Hippocampal formation (tissue), 2 donors: ENCODE measurements around the gene TTLL11.

Experiments
- DNase-seq, 2 donors: peaks; one replicate each; lab custom pipeline; 2025; lab: John Stamatoyannopoulos, UW

Gene TTLL11

GRCh38 chr9:121939643-121940042 is 153.5 kb downstream of the TTLL11 start:
- DNase-seq: no peak

GRCh38 chr9:121938621-121939020 is 154.5 kb downstream of the TTLL11 start:
- DNase-seq: no peak

GRCh38 chr9:121937240-121937639 is 155.9 kb downstream of the TTLL11 start:
- no peak for DNase-seq

GRCh38 chr9:121935739-121936138 is 157.4 kb downstream of the TTLL11 start:
- DNase-seq: no peak

GRCh38 chr9:121930956-121931355 is 162.2 kb downstream of the TTLL11 start:
- DNase-seq: no peak

GRCh38 chr9:121929893-121930875 is 162.9 kb downstream of the TTLL11 start:
- no peak for DNase-seq

GRCh38 chr9:121927636-121928035 is 165.5 kb downstream of the TTLL11 start:
- no peak for DNase-seq

- DNase-seq: no peak
Measured at GRCh38 chr9:121927081-121927480, 166.0 kb downstream of the TTLL11 start.

- DNase-seq: peak in 1 of 2 donors; percentile 37
Measured at GRCh38 chr9:121926351-121926801, 166.7 kb downstream of the TTLL11 start.

- no peak for DNase-seq
Measured at GRCh38 chr9:121925935-121926334, 167.2 kb downstream of the TTLL11 start.

- DNase-seq: no peak
Measured at GRCh38 chr9:121924700-121925099, 168.4 kb downstream of the TTLL11 start.

GRCh38 chr9:121921444-121921843 is 171.7 kb downstream of the TTLL11 start:
- no peak for DNase-seq

GRCh38 chr9:121917375-121918335 is 175.5 kb downstream of the TTLL11 start:
- no peak for DNase-seq

GRCh38 chr9:121915304-121915625 is 177.8 kb downstream of the TTLL11 start:
- DNase-seq: no peak

GRCh38 chr9:121914604-121915303 is 178.4 kb downstream of the TTLL11 start:
- no peak for DNase-seq

GRCh38 chr9:121914017-121914595 is 179.0 kb downstream of the TTLL11 start:
- DNase-seq: no peak

GRCh38 chr9:121912812-121913627 is 180.1 kb downstream of the TTLL11 start:
- no peak for DNase-seq

GRCh38 chr9:121910491-121911040 is 182.5 kb downstream of the TTLL11 start:
- no peak for DNase-seq

GRCh38 chr9:121909111-121909510 is 184.0 kb downstream of the TTLL11 start:
- no peak for DNase-seq
